Neural crest cell (in vitro differentiated cells): Measurements from ENCODE around the gene PADI4. TPM values are rescaled to one million over a fixed set of nuclear protein-coding genes. Genes with fewer than 3 reads are reported as not detected.

ENCODE experiments used
- microRNA-seq: library from miRNA; unstranded; fragments of <30 nt; microRNA quantifications from one replicate; pipeline ENCODE4, GENCODE V29; 2020
- total RNA-seq: library from RNA; stranded (reverse); gene quantifications from 2 replicates; pipeline ENCODE4 v1.2.1, GENCODE V29; 2021

PADI4 gene
- total RNA-seq, 1 donor from 2014 or later = not detected

Small RNAs within 50 kb of the gene (microRNA-seq; reads per million reads assigned to microRNA genes)
- not detected for gene MIR3972

Other genes with a start within 250 kb of the PADI4 start
- 0.16 and 0.20 TPM in 2 replicates for gene PADI2, start 188.7 kb upstream of the PADI4 start, total RNA-seq
- not detected in 2 replicates for gene PADI1, start 103.1 kb upstream of the PADI4 start, total RNA-seq
- not detected in 2 replicates for gene PADI3, start 59.1 kb upstream of the PADI4 start, total RNA-seq
- not detected in 2 replicates for gene PADI6, start 64.0 kb downstream of the PADI4 start, total RNA-seq
- gene RCC2, start 131.5 kb downstream of the PADI4 start, total RNA-seq = 224 and 225 TPM in 2 replicates
- 20.4 and 22.2 TPM in 2 replicates for gene ARHGEF10L, start 231.5 kb downstream of the PADI4 start, total RNA-seq